Activated CD4-positive, CD25-positive, alpha-beta regulatory T cell treated with anti-CD3 and anti-CD28 coated beads, Interleukin-2, amount 50 U/mL, for 24 hours (primary cell): ENCODE measurements around the gene LENG1.
"Not testable (repeated sequence)": the region's sequence is repeated elsewhere in the genome, so short reads cannot be mapped to it uniquely, and the experiment has no call there.

Source experiments
- ATAC-seq, 2 donors: fragments of 150-1000 bp; cut with Tn5 transposase; one replicate each; pipeline ENCODE4 v1.10.0; 2021; ENCODE audit warnings: mild to moderate bottlenecking in 1 of 2, moderate library complexity in 1 of 2

Gene LENG1

GRCh38 chr19:54159352-54160181 is at the start of gene LENG1:
TSS of gene LENG1 (minus strand) at chr19:54159721. CDS start at chr19:54159695, 26 bp downstream.
- ATAC-seq = peak; percentile 93 to 95

- no peak for ATAC-seq
These were observed 49.2 kb upstream of the LENG1 start for GRCh38 chr19:54208784-54209057.

- no peak for ATAC-seq
These were observed 48.7 kb upstream of the LENG1 start for GRCh38 chr19:54207983-54208783.

GRCh38 chr19:54207676-54207982 is 48.1 kb upstream of the LENG1 start:
- ATAC-seq = no peak

- ATAC-seq = not testable (repeated sequence)
These were observed 47.7 kb upstream of the LENG1 start for GRCh38 chr19:54207193-54207592.

GRCh38 chr19:54206831-54207177 is 47.3 kb upstream of the LENG1 start:
- ATAC-seq = no peak

- no peak for ATAC-seq
These were observed 46.7 kb upstream of the LENG1 start for GRCh38 chr19:54206030-54206830.

- ATAC-seq = no peak
These were observed 45.4 kb upstream of the LENG1 start for GRCh38 chr19:54204767-54205468.

- no peak for ATAC-seq
These were observed 43.7 kb upstream of the LENG1 start for GRCh38 chr19:54203151-54203611.

- ATAC-seq = no peak
These were observed 42.5 kb upstream of the LENG1 start for GRCh38 chr19:54201980-54202379.

GRCh38 chr19:54201172-54201701 is 41.7 kb upstream of the LENG1 start:
- no peak for ATAC-seq

GRCh38 chr19:54199401-54199800 is 39.9 kb upstream of the LENG1 start:
- no peak for ATAC-seq

GRCh38 chr19:54197121-54197520 is 37.6 kb upstream of the LENG1 start:
- no peak for ATAC-seq

- ATAC-seq = no peak
These were observed 37.0 kb upstream of the LENG1 start for GRCh38 chr19:54196536-54196935.

GRCh38 chr19:54194463-54194862 is 34.9 kb upstream of the LENG1 start:
- not testable (repeated sequence) for ATAC-seq

- no peak for ATAC-seq
These were observed 33.5 kb upstream of the LENG1 start for GRCh38 chr19:54193011-54193410.

- ATAC-seq = no peak
These were observed 32.4 kb upstream of the LENG1 start for GRCh38 chr19:54191811-54192453.

GRCh38 chr19:54191011-54191810 is 31.7 kb upstream of the LENG1 start, which contains the start of gene TSEN34:
TSS of gene TSEN34 (plus strand) at chr19:54191308. CDS start at chr19:54191365, 57 bp downstream.
- ATAC-seq = peak; percentile 16 to 25

- ATAC-seq = peak; percentile 62 to 65
These were observed 31.0 kb upstream of the LENG1 start for GRCh38 chr19:54190503-54191010.

GRCh38 chr19:54189735-54190502 is 30.4 kb upstream of the LENG1 start:
- ATAC-seq = peak; percentile 61 to 64
